SIG-M5 (cell line): ENCODE results near the gene RAD51B.

ENCODE experiments used
- DNase-seq: peaks from one replicate; lab custom pipeline; 2025; lab: John Stamatoyannopoulos, UW

The RAD51B gene

GRCh38 chr14:68510201-68511128 is 690.9 kb downstream of the RAD51B start:
- no peak for DNase-seq

GRCh38 chr14:68511129-68512047 is 691.8 kb downstream of the RAD51B start:
- no peak for DNase-seq

- DNase-seq, result no peak
Measured at GRCh38 chr14:68512088-68512487, 692.5 kb downstream of the RAD51B start.

- DNase-seq, result no peak
Measured at GRCh38 chr14:68513137-68513536, 693.6 kb downstream of the RAD51B start.

GRCh38 chr14:68513838-68514607 is 694.4 kb downstream of the RAD51B start:
- no peak for DNase-seq

GRCh38 chr14:68514608-68515194 is 695.1 kb downstream of the RAD51B start:
- no peak for DNase-seq

- no peak for DNase-seq
Measured at GRCh38 chr14:68516342-68516741, 696.8 kb downstream of the RAD51B start.

- no peak for DNase-seq
Measured at GRCh38 chr14:68518166-68518565, 698.6 kb downstream of the RAD51B start.

GRCh38 chr14:68518761-68519670 is 699.4 kb downstream of the RAD51B start:
- DNase-seq, result no peak

- no peak for DNase-seq
Measured at GRCh38 chr14:68519671-68520187, 700.1 kb downstream of the RAD51B start.

- DNase-seq, result no peak
Measured at GRCh38 chr14:68520637-68521556, 701.3 kb downstream of the RAD51B start.

GRCh38 chr14:68521557-68521901 is 702.0 kb downstream of the RAD51B start:
- no peak for DNase-seq

- no peak for DNase-seq
Measured at GRCh38 chr14:68521961-68522509, 702.5 kb downstream of the RAD51B start.

- no peak for DNase-seq
Measured at GRCh38 chr14:68522510-68523325, 703.1 kb downstream of the RAD51B start.

- DNase-seq, result no peak
Measured at GRCh38 chr14:68523326-68523610, 703.7 kb downstream of the RAD51B start.

GRCh38 chr14:68523989-68524725 is 704.6 kb downstream of the RAD51B start:
- DNase-seq, result no peak

- no peak for DNase-seq
Measured at GRCh38 chr14:68525516-68525915, 705.9 kb downstream of the RAD51B start.
